Esophagus muscularis mucosa (tissue), 4 donors: ENCODE measurements around the gene HACD2. TPM values are rescaled to one million over a fixed set of nuclear protein-coding genes. Genes with fewer than 3 reads are reported as not detected.
"Not testable (repeated sequence)": the region's sequence is repeated elsewhere in the genome, so short reads cannot be mapped to it uniquely, and the experiment has no call there.

Experiments
- DNase-seq: peaks from one replicate; pipeline ENCODE4 v3.0.0-alpha.2; 2017; ENCODE audit errors: extremely low spot score
- H3K27ac ChIP-seq, 4 donors: fragments of 200-600 bp; sonication (generic); replicated peaks in 1 of 4; 1 replicate in 3 of 4; 2 replicates in 1 of 4; pipeline ENCODE4 v1.5.1; 2016 to 2019; ENCODE audit warnings: mild to moderate bottlenecking in 1 of 4
- H3K27me3 ChIP-seq, 4 donors: fragments of 200-600 bp; sonication (generic); one replicate each; pipeline versions ENCODE4 v1.5.1 to v1.6.0; 2016 to 2019
- H3K36me3 ChIP-seq, 4 donors: fragments of 200-600 bp; sonication (generic); one replicate each; pipeline ENCODE4 v1.5.1; 2016 to 2019
- H3K4me1 ChIP-seq, 4 donors: fragments of 200-600 bp; sonication (generic); one replicate each; pipeline ENCODE4 v1.5.1; 2016 to 2019
- H3K4me3 ChIP-seq, 4 donors: fragments of 200-600 bp; sonication (generic); 1 replicate in 2 of 4; 2 replicates in 2 of 4; pipeline ENCODE4 v1.5.1; 2016 to 2019; ENCODE audit warnings: mild to moderate bottlenecking in 4 of 4, moderate library complexity in 1 of 4
- H3K9me3 ChIP-seq, 4 donors: fragments of 200-600 bp; sonication (generic); 1 replicate in 3 of 4; 2 replicates in 1 of 4; pipeline ENCODE4 v1.5.1; 2016 to 2019
- EP300 ChIP-seq: sonication (generic); formaldehyde crosslinking; IDR thresholded peaks from one replicate; pipeline ENCODE4 v1.6.1; 2017; ENCODE audit warnings: antibody characterized with exemption
- POLR2A ChIP-seq: fragments of 450-650 bp; IDR thresholded peaks from one replicate; pipeline ENCODE4 v1.6.1; 2017; ENCODE audit warnings: antibody characterized with exemption, moderate library complexity, mild to moderate bottlenecking, low read depth
- POLR2AphosphoS5 ChIP-seq, 2 donors: sonication (generic); formaldehyde crosslinking; IDR thresholded peaks; one replicate each; pipeline ENCODE4 v1.6.1; 2017; ENCODE audit warnings: antibody characterized with exemption in 2 of 2
- WGBS: methylation state at CpG from one replicate; pipeline ENCODE4 v1.1.5; 2018; 5-methylcytosine and 5-hydroxymethylcytosine counted together
- intact Hi-C: fragments of 100-400 bp; cut with DNase I; formaldehyde crosslinking; loops from one replicate; pipeline ENCODE4 v1.15.1; 2023
- total RNA-seq, 4 donors: library from RNA; depleted of rRNA; stranded (reverse); fragments of >200 nt; gene quantifications; one replicate each; pipeline versions ENCODE4 v1.1.0 to v1.2.1, GENCODE V29; 2016
- TF ChIP-seq, protein P1 (sequence below), 3 experiments: fragments of 200-600 bp in 2 of 3; fragments of 450-650 bp in 1 of 3; sonication (generic) in 2 of 3; IDR thresholded peaks; one replicate each; pipeline ENCODE4 v1.5.1; 2017 to 2019; ENCODE audit warnings: antibody characterized with exemption in 3 of 3, mild to moderate bottlenecking in 2 of 3, moderate library complexity in 1 of 3

Gene HACD2
- total RNA-seq, 4 donors from 2014 or later, result 20.5 to 30.3 (median 25.3) TPM

DNA sequence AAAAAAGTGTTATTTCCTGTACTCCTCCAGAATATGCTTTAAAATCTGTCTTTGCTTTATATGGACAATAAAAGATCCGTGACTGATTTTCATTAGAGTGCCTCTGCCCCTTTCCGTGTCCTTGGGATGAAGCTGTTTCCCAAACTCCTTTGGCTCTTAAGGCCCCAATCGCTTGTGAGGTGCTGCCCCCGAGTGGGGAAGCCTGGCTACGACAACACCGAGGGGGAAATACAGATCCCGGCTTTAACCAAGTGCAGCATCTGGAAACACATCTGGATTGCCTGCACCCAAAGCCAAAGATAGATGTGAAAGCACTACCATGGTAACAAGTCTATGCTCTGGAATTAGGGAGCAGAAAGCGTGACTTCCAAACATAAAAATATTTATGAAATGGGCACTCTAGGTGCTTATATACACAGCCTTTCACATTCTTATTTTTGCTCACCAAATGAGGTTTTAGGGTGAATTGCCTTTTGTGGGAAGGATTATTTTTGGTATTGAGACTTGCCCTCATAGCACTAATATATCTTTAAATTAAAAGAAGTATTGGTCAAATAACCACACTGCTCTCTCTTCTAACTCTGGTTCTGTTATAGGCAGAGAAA lies 95.4 kb downstream of the HACD2 start:
- TF ChIP-seq POLR2AphosphoS5 (IDR thresholded peaks at IDR 0.05) (peak; percentile 32 to 56), POLR2A (no peak), EP300 (no peak)
- TF ChIP-seq, protein P1, sequence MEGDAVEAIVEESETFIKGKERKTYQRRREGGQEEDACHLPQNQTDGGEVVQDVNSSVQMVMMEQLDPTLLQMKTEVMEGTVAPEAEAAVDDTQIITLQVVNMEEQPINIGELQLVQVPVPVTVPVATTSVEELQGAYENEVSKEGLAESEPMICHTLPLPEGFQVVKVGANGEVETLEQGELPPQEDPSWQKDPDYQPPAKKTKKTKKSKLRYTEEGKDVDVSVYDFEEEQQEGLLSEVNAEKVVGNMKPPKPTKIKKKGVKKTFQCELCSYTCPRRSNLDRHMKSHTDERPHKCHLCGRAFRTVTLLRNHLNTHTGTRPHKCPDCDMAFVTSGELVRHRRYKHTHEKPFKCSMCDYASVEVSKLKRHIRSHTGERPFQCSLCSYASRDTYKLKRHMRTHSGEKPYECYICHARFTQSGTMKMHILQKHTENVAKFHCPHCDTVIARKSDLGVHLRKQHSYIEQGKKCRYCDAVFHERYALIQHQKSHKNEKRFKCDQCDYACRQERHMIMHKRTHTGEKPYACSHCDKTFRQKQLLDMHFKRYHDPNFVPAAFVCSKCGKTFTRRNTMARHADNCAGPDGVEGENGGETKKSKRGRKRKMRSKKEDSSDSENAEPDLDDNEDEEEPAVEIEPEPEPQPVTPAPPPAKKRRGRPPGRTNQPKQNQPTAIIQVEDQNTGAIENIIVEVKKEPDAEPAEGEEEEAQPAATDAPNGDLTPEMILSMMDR (IDR thresholded peaks at IDR 0.05), result peak; percentile 91 to 95 (median 91)
- WGBS, result 6% methylated on average over 8 of the region's 8 CpGs
- Histone ChIP-seq H3K27ac (peak overlapping the region; percentile 60 to 74 (median 68)), H3K27me3 (no peaks in the 10 kb centered on the region), H3K4me1 (peaks cover 19 to 37% (median 29%) of the 10 kb centered on the region in 4 donors), H3K36me3 (peaks cover 0 to 13% (median 7%) of the 10 kb centered on the region in 4 donors), H3K9me3 (no peaks in the 10 kb centered on the region), H3K4me3 (no peak overlapping the region)
- DNase-seq, result no peak
- intact Hi-C loops, result loop anchor here (2.0 kb wide), 2 partner anchors 41 to 161 kb away; partner anchors contain the start of gene ADCY5

GRCh38 chr3:123488645-123489347 lies 96.1 kb downstream of the HACD2 start:
- Histone ChIP-seq H3K4me1 (peaks cover 19 to 30% (median 22%) of the 10 kb centered on the region in 4 donors), H3K36me3 (peaks cover 0 to 8% (median 6%) of the 10 kb centered on the region in 4 donors), H3K4me3 (no peak overlapping the region), H3K27me3 (no peaks in the 10 kb centered on the region), H3K9me3 (no peaks in the 10 kb centered on the region), H3K27ac (peak overlapping the region; percentile 60 to 74 (median 68))
- DNase-seq, result no peak
- no peak for TF ChIP-seq POLR2A
- TF ChIP-seq, protein P1 (IDR thresholded peaks at IDR 0.05), result no peak
- no peak for TF ChIP-seq POLR2AphosphoS5 (IDR thresholded peaks at IDR 0.05)
- no peak for TF ChIP-seq EP300
- 54% methylated on average over 5 of the region's 5 CpGs for WGBS
- intact Hi-C loops, result loop anchor here (2.0 kb wide), 2 partner anchors 40 to 160 kb away; partner anchors contain the start of gene ADCY5

DNA sequence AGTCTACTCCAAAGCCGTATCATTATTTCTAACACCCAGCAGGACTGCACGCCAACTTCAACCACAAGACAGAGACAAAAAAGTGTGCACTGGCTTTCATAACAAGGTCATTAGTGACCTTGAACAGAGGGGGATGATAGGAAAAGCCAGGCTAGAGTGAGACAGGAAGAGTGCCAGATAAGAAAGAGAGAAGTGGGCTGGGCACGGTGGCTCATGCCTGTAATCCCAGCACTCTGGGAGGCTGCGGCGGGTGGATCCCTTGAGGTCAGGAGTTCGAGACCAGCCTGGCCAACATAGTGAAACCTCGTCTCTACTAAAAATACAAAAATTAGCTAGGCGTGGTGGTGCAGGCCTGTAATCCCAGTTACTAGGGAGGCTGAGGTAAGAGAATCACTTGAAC lies 97.8 kb downstream of the HACD2 start:
- H3K9me3 ChIP-seq, DNase-seq, H3K27ac ChIP-seq, H3K36me3 ChIP-seq, intact Hi-C loops, H3K27me3 ChIP-seq, H3K4me3 ChIP-seq: not testable (repeated sequence)
- peaks cover 17 to 29% (median 19%) of the 10 kb centered on the region in 4 donors for H3K4me1 ChIP-seq
- WGBS, result 79% methylated on average over 8 of the region's 8 CpGs

- Histone ChIP-seq H3K4me3 (no peak overlapping the region), H3K36me3 (peaks cover 0 to 8% (median 6%) of the 10 kb centered on the region in 4 donors), H3K9me3 (no peaks in the 10 kb centered on the region), H3K27me3 (no peaks in the 10 kb centered on the region), H3K27ac (no peak overlapping the region), H3K4me1 (peaks cover 12 to 29% (median 19%) of the 10 kb centered on the region in 4 donors)
- WGBS, result 90% methylated on average over 7 of the region's 7 CpGs
- intact Hi-C loops, result no loop called here
- TF ChIP-seq POLR2AphosphoS5 (IDR thresholded peaks at IDR 0.05), result no peak
- TF ChIP-seq, protein P1 (IDR thresholded peaks at IDR 0.05), result no peak
- TF ChIP-seq EP300, result no peak
- TF ChIP-seq POLR2A, result no peak
- no peak for DNase-seq
Observed at GRCh38 chr3:123486460-123486859, 98.4 kb downstream of the HACD2 start.

- Histone ChIP-seq H3K9me3 (no peaks in the 10 kb centered on the region), H3K4me3 (no peak overlapping the region), H3K4me1 (peaks cover 12 to 29% (median 19%) of the 10 kb centered on the region in 4 donors), H3K27me3 (no peaks in the 10 kb centered on the region), H3K27ac (no peak overlapping the region), H3K36me3 (peaks cover 0 to 4% (median 2%) of the 10 kb centered on the region in 4 donors)
- 100% methylated on average over 2 of the region's 4 CpGs for WGBS
- DNase-seq, result no peak
- TF ChIP-seq POLR2AphosphoS5 (IDR thresholded peaks at IDR 0.05) (no peak), EP300 (no peak), POLR2A (no peak)
- TF ChIP-seq, protein P1 (IDR thresholded peaks at IDR 0.05), result no peak
- intact Hi-C loops, result no loop called here
Observed at GRCh38 chr3:123485551-123485950, 99.3 kb downstream of the HACD2 start.
